ENCODE measurements around the gene JMJD1C. TPM values are rescaled to one million over a fixed set of nuclear protein-coding genes. Genes with fewer than 3 reads are reported as not detected.

JMJD1C gene
- total and polyA plus RNA-seq, 2 donors (not counting 3 experiments of a cell fraction or from before 2014, with no cell fraction given), result 32.1 to 97.1 TPM

GRCh38 chr10:63439607-63440006 lies 26.2 kb downstream of the JMJD1C start:
- TF ChIP-seq POLR2A (IDR thresholded peaks at IDR 0.05; ENCODE audit: low read depth, low read length) (no peak), FOS (IDR thresholded peaks at IDR 0.05; ENCODE audit: borderline replicate concordance, insufficient read depth, low read length) (no peak), MYC (IDR thresholded peaks at IDR 0.05; ENCODE audit: low read depth, low read length) (no peak), EZH2 (IDR thresholded peaks at IDR 0.05; ENCODE audit: borderline replicate concordance, low read depth, low read length, severe bottlenecking) (no peak), CTCF (IDR thresholded peaks at IDR 0.05; ENCODE audit: extremely low read depth in 1 of 2, insufficient read depth in 1 of 2, low read depth in 1 of 2, low read length in 2 of 2) (no peak), GATA2 (IDR thresholded peaks at IDR 0.05; ENCODE audit: insufficient read depth, insufficient read length, low read depth, low read length) (no peak), MAX (IDR thresholded peaks at IDR 0.05; ENCODE audit: insufficient read depth, insufficient read length) (no peak), JUN (IDR thresholded peaks at IDR 0.05; ENCODE audit: borderline replicate concordance, insufficient read depth, insufficient read length, low read depth) (no peak), POLR2AphosphoS5 (IDR thresholded peaks at IDR 0.05; ENCODE audit: insufficient read depth, low read depth, low read length) (no peak)
- no peak for DNase-seq (ENCODE audit: low read depth, low spot score)
- dilution Hi-C loops (cut with MboI; ENCODE audit: extremely low pct_ligation_motif_present, low sequenced_read_pairs) (no loop called here), intact Hi-C loops (cut with micrococcal nuclease) (no loop called here)
- Histone ChIP-seq H3K36me3 (ENCODE audit: control insufficient read depth in 2 of 2, extremely low read depth in 1 of 2, insufficient read depth in 2 of 2, low read length in 2 of 2) (no peaks in the 10 kb centered on the region), H3K27ac (ENCODE audit: insufficient read depth, low read depth, low read length) (no peak overlapping the region), H4K20me1 (replicated peaks; ENCODE audit: control insufficient read depth, extremely low read depth, insufficient read depth, low read length) (peaks cover 10% of the 10 kb centered on the region), H3K79me2 (ENCODE audit: control insufficient read depth, insufficient read depth, low read length) (peaks cover 81% of the 10 kb centered on the region), H3K9me3 (replicated peaks; ENCODE audit: control insufficient read depth, insufficient read depth, low read length) (no peaks in the 10 kb centered on the region), H3K4me1 (ENCODE audit: control insufficient read depth, extremely low read depth, insufficient read depth, low read length) (peaks cover 43% of the 10 kb centered on the region), H3K9me1 (replicated peaks; ENCODE audit: control insufficient read depth, extremely low read depth, insufficient read depth, low read length) (no peaks in the 10 kb centered on the region), H3K9ac (replicated peaks; ENCODE audit: extremely low read depth, insufficient read depth, low read length) (no peak overlapping the region), H2AFZ (ENCODE audit: low read depth, low read length) (no peak overlapping the region), H3K4me3 (replicated peaks in 1 of 3; ENCODE audit: insufficient read depth in 1 of 3, low read depth in 1 of 3, low read length in 3 of 3) (no peak overlapping the region), H3K27me3 (ENCODE audit: control insufficient read depth in 2 of 2, insufficient read depth in 2 of 2, low read length in 2 of 2) (no peaks in the 10 kb centered on the region), H3K4me2 (ENCODE audit: insufficient read depth, low read length) (peak overlapping the region; percentile 43)
- FAIRE-seq, result no peak
- ChIA-PET CTCF (interaction anchor here (1.2 kb wide), 1 partner anchor 273 kb away, joined by 5 read pairs; no protein-coding TSS in a partner anchor), POLR2A (no interaction called here)
- BruUV-seq (replicated peaks), result no TSS peak

Data from endothelial cell of umbilical vein (primary cell).